ENCODE measurements around the gene EXOC4.

Gene EXOC4

DNA sequence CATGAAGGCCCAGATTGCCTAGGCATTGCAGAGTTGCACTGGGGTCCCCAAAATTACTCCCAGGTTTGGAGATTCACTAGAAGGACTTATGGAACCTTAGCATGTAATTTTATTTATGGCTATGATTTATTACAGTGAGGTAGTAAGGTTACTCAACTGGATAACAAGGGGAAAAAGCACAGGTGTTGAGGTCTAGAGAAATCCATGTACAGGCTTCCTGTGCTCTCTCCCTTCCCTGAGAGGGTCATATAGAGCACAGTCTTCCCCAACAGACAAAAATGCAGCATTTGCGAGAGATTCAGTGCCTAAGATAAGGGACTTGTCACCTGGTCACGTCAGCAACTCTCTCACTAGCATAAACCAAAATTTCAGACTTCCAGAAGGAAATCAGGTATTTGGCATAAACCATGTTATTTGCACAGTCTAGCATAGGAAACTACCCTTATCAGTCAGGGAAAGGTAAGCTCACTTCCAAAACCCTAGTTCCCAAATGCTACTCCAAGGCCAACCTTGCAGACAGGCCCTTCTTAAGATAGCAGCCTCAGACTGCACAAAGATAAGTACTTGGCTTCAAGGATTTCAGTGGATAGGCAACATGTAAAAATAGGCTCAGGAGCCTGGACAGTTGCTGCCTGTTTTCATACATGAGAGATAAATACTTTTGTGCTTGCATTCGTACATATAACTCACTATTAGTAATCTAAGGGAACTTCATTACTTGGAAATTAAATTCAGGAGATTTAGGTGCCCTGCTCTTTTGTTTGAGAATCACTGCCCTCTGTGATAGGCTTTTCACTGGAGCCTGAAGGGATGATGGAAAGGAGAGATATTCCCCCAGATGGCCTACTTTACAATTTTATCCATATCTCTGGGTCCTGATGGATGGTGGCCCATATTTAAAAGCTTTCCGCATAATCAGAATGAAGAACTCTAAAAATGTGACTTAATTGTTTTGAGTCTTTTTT is 495.8 kb downstream of the EXOC4 start:
- no peak overlapping the region for H3K9ac ChIP-seq (ENCODE audit: low read length)
- no peak overlapping the region for H2BK120ac ChIP-seq (ENCODE audit: low read depth, low read length)
- H3K18ac ChIP-seq (ENCODE audit: low read length): no peak overlapping the region
- H3K23ac ChIP-seq (ENCODE audit: low read length): no peak overlapping the region
- H3K56ac ChIP-seq (ENCODE audit: low read length): no peak overlapping the region
- no peak for DNase-seq
- H3K4me3 ChIP-seq (ENCODE audit: low read length): no peak overlapping the region
- no peaks in the 10 kb centered on the region for H3K36me3 ChIP-seq (ENCODE audit: control insufficient read depth, insufficient read depth, low read length)
- H2BK15ac ChIP-seq (replicated peaks; ENCODE audit: low read depth): no peak overlapping the region
- no peak overlapping the region for H3K4ac ChIP-seq (ENCODE audit: low read depth, low read length)
- no peaks in the 10 kb centered on the region for H3K79me1 ChIP-seq (ENCODE audit: low read length)
- WGBS (ENCODE audit: extremely low coverage, insufficient coverage, low lambda C conversion rate): no CpG with 5 or more reads among the region's 4 CpGs
- H3K4me1 ChIP-seq (ENCODE audit: control insufficient read depth, low read depth, low read length): no peaks in the 10 kb centered on the region
- no peak overlapping the region for H3K27ac ChIP-seq (ENCODE audit: low read depth, low read length)
- H2AK5ac ChIP-seq (ENCODE audit: low read length): no peak overlapping the region
- H4K8ac ChIP-seq (ENCODE audit: low read depth, low read length): no peak overlapping the region
- H2BK5ac ChIP-seq (ENCODE audit: low read length): no peak overlapping the region
- no peak overlapping the region for H4K5ac ChIP-seq (ENCODE audit: low read length)
- no peaks in the 10 kb centered on the region for H3K79me2 ChIP-seq (ENCODE audit: control insufficient read depth, insufficient read depth, low read length)
- no peak overlapping the region for H3K4me2 ChIP-seq (ENCODE audit: low read length)
- H3K27me3 ChIP-seq (ENCODE audit: insufficient read depth, low read length, poor library complexity): no peaks in the 10 kb centered on the region

DNA sequence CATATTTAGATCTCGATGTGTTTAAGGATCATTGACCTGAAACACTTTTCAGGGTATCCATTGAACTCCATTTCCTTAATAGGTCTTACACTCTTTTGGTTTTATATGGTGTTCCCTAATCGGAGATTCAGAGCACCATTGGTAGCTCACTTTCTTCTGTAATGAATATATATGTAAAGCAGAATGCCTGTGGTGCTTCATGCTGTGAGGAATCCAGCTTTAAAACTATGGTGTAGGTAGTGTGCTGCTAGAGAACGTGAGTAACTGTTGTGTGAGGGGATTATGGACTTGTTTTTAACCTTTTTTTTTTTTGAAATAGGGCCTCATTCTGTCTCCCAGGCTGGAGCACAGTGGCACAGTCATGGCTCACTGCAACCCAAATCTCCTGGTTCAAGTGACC is 497.4 kb downstream of the EXOC4 start:
- H3K36me3 ChIP-seq (ENCODE audit: control insufficient read depth, insufficient read depth, low read length): no peaks in the 10 kb centered on the region
- no peak overlapping the region for H3K27ac ChIP-seq (ENCODE audit: low read depth, low read length)
- H3K18ac ChIP-seq (ENCODE audit: low read length): no peak overlapping the region
- H3K27me3 ChIP-seq (ENCODE audit: insufficient read depth, low read length, poor library complexity): no peaks in the 10 kb centered on the region
- no peak overlapping the region for H3K4me3 ChIP-seq (ENCODE audit: low read length)
- WGBS (ENCODE audit: extremely low coverage, insufficient coverage, low lambda C conversion rate): no CpG with 5 or more reads among the region's 3 CpGs
- no peak overlapping the region for H3K4me2 ChIP-seq (ENCODE audit: low read length)
- no peak overlapping the region for H4K5ac ChIP-seq (ENCODE audit: low read length)
- no peak overlapping the region for H2BK120ac ChIP-seq (ENCODE audit: low read depth, low read length)
- no peak overlapping the region for H3K23ac ChIP-seq (ENCODE audit: low read length)
- H2BK15ac ChIP-seq (replicated peaks; ENCODE audit: low read depth): no peak overlapping the region
- no peak overlapping the region for H2AK5ac ChIP-seq (ENCODE audit: low read length)
- no peaks in the 10 kb centered on the region for H3K79me1 ChIP-seq (ENCODE audit: low read length)
- no peak overlapping the region for H3K9ac ChIP-seq (ENCODE audit: low read length)
- DNase-seq: no peak
- H3K4me1 ChIP-seq (ENCODE audit: control insufficient read depth, low read depth, low read length): no peaks in the 10 kb centered on the region
- H3K79me2 ChIP-seq (ENCODE audit: control insufficient read depth, insufficient read depth, low read length): no peaks in the 10 kb centered on the region
- no peak overlapping the region for H3K4ac ChIP-seq (ENCODE audit: low read depth, low read length)
- H2BK5ac ChIP-seq (ENCODE audit: low read length): no peak overlapping the region
- no peak overlapping the region for H4K8ac ChIP-seq (ENCODE audit: low read depth, low read length)
- no peak overlapping the region for H3K56ac ChIP-seq (ENCODE audit: low read length)

DNA sequence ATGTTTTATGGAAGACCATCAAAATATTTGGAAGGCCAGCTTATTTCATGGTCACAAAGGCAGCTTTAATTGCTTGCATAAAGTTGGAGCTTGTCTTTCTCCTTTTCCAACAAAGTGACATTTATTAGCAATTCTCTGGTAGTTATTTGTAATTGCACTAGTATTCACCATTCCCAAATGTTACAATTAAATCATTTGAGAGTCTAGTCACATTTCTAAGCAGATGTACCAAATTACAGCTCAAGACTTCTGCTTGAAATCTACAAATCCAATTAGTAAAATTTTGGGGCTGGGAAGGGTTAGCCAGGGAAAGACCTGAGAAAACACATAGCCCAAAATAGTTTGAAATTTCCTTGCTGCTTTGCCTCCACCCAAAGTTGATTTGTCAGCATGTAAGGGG is 498.2 kb downstream of the EXOC4 start:
- Histone ChIP-seq H3K23ac (ENCODE audit: low read length) (no peak overlapping the region), H3K56ac (ENCODE audit: low read length) (no peak overlapping the region), H3K4me3 (ENCODE audit: low read length) (no peak overlapping the region), H4K8ac (ENCODE audit: low read depth, low read length) (no peak overlapping the region), H3K27me3 (ENCODE audit: insufficient read depth, low read length, poor library complexity) (no peaks in the 10 kb centered on the region), H3K36me3 (ENCODE audit: control insufficient read depth, insufficient read depth, low read length) (no peaks in the 10 kb centered on the region), H2BK5ac (ENCODE audit: low read length) (no peak overlapping the region), H2AK5ac (ENCODE audit: low read length) (no peak overlapping the region), H3K18ac (ENCODE audit: low read length) (no peak overlapping the region), H3K79me2 (ENCODE audit: control insufficient read depth, insufficient read depth, low read length) (no peaks in the 10 kb centered on the region), H2BK120ac (ENCODE audit: low read depth, low read length) (no peak overlapping the region), H3K4me1 (ENCODE audit: control insufficient read depth, low read depth, low read length) (no peaks in the 10 kb centered on the region), H3K79me1 (ENCODE audit: low read length) (no peaks in the 10 kb centered on the region), H3K4ac (ENCODE audit: low read depth, low read length) (no peak overlapping the region), H3K9ac (ENCODE audit: low read length) (no peak overlapping the region), H3K27ac (ENCODE audit: low read depth, low read length) (no peak overlapping the region), H2BK15ac (replicated peaks; ENCODE audit: low read depth) (no peak overlapping the region), H4K5ac (ENCODE audit: low read length) (no peak overlapping the region), H3K4me2 (ENCODE audit: low read length) (no peak overlapping the region)
- DNase-seq: no peak

DNA sequence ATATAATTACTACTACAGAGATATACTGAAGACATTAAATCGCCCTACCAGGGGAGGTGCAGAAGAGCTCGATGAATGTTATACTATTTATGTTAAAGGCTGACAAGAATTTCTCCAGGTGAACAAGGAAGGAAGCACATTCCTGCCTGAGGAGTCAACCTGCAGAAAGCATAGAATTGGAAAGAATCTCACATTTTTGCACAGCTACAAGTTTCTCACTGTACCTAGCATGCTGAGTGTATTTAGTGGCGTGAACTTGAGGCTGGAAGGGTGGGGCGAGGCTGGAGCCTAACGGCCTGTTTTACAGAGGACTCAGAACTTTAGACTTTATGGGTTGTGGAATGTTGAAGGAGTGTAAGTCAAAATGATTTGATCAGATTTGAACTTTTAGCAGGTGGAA is 500.6 kb downstream of the EXOC4 start:
- H3K4me3 ChIP-seq (ENCODE audit: low read length): no peak overlapping the region
- H3K27me3 ChIP-seq (ENCODE audit: insufficient read depth, low read length, poor library complexity): no peaks in the 10 kb centered on the region
- H3K23ac ChIP-seq (ENCODE audit: low read length): no peak overlapping the region
- H3K79me2 ChIP-seq (ENCODE audit: control insufficient read depth, insufficient read depth, low read length): no peaks in the 10 kb centered on the region
- no peak overlapping the region for H2BK15ac ChIP-seq (replicated peaks; ENCODE audit: low read depth)
- no peak overlapping the region for H4K5ac ChIP-seq (ENCODE audit: low read length)
- no peak overlapping the region for H2AK5ac ChIP-seq (ENCODE audit: low read length)
- no peak overlapping the region for H2BK5ac ChIP-seq (ENCODE audit: low read length)
- H3K4ac ChIP-seq (ENCODE audit: low read depth, low read length): no peak overlapping the region
- no peak overlapping the region for H2BK120ac ChIP-seq (ENCODE audit: low read depth, low read length)
- no peak overlapping the region for H3K18ac ChIP-seq (ENCODE audit: low read length)
- H3K27ac ChIP-seq (ENCODE audit: low read depth, low read length): no peak overlapping the region
- H3K79me1 ChIP-seq (ENCODE audit: low read length): no peaks in the 10 kb centered on the region
- H3K36me3 ChIP-seq (ENCODE audit: control insufficient read depth, insufficient read depth, low read length): no peaks in the 10 kb centered on the region
- no peak overlapping the region for H4K8ac ChIP-seq (ENCODE audit: low read depth, low read length)
- no CpG with 5 or more reads among the region's 5 CpGs for WGBS (ENCODE audit: extremely low coverage, insufficient coverage, low lambda C conversion rate)
- no peaks in the 10 kb centered on the region for H3K4me1 ChIP-seq (ENCODE audit: control insufficient read depth, low read depth, low read length)
- no peak overlapping the region for H3K4me2 ChIP-seq (ENCODE audit: low read length)
- no peak overlapping the region for H3K56ac ChIP-seq (ENCODE audit: low read length)
- no peak overlapping the region for H3K9ac ChIP-seq (ENCODE audit: low read length)
- peak; percentile 46 for DNase-seq

DNA sequence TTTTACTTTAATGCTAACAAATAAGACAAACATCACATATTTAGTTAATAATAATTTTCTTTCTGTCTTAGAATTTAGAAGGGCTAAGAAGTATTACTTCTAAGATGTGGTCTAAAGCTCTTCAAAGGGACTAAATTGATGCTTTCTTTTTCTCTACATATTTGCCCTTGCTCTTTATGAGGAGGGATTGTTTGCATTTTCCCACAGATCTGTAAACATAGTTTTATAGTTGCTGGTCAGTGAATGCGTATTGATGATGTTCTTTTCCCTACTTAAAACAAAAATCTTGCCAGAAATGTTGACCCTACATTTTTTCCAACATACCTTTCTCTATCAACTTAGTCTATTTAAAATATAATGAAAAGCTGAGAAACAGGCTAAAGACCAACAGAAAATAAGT is 501.8 kb downstream of the EXOC4 start:
- Histone ChIP-seq H3K36me3 (ENCODE audit: control insufficient read depth, insufficient read depth, low read length) (no peaks in the 10 kb centered on the region), H4K5ac (ENCODE audit: low read length) (no peak overlapping the region), H3K23ac (ENCODE audit: low read length) (no peak overlapping the region), H2BK15ac (replicated peaks; ENCODE audit: low read depth) (no peak overlapping the region), H3K4me3 (ENCODE audit: low read length) (no peak overlapping the region), H3K56ac (ENCODE audit: low read length) (no peak overlapping the region), H3K27me3 (ENCODE audit: insufficient read depth, low read length, poor library complexity) (no peaks in the 10 kb centered on the region), H2BK5ac (ENCODE audit: low read length) (no peak overlapping the region), H3K79me1 (ENCODE audit: low read length) (no peaks in the 10 kb centered on the region), H3K79me2 (ENCODE audit: control insufficient read depth, insufficient read depth, low read length) (no peaks in the 10 kb centered on the region), H3K4ac (ENCODE audit: low read depth, low read length) (no peak overlapping the region), H3K4me1 (ENCODE audit: control insufficient read depth, low read depth, low read length) (no peaks in the 10 kb centered on the region), H2BK120ac (ENCODE audit: low read depth, low read length) (no peak overlapping the region), H3K18ac (ENCODE audit: low read length) (no peak overlapping the region), H3K9ac (ENCODE audit: low read length) (no peak overlapping the region), H3K27ac (ENCODE audit: low read depth, low read length) (no peak overlapping the region), H4K8ac (ENCODE audit: low read depth, low read length) (no peak overlapping the region), H2AK5ac (ENCODE audit: low read length) (no peak overlapping the region), H3K4me2 (ENCODE audit: low read length) (no peak overlapping the region)
- WGBS (ENCODE audit: extremely low coverage, insufficient coverage, low lambda C conversion rate): no CpG with 5 or more reads among the region's 1 CpG
- DNase-seq: no peak

DNA sequence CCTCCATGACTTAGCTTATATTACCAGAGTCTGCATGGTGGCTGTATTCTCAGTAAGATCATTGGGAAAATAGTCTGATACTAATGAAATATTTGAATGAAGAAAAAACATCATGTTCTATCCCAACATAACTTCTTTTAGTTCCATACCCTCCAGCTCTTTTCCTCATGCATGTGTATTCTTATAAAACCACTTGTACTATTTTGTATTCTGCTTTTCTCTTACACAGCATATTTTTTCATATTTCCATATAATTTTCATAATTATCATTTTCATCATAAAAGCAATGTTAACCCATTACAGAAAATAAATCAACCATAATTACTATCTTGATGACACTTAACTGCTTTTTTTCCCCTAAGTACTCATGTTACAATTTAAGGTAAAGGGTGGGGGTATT is 503.0 kb downstream of the EXOC4 start:
- H3K79me2 ChIP-seq (ENCODE audit: control insufficient read depth, insufficient read depth, low read length): no peaks in the 10 kb centered on the region
- no peak overlapping the region for H3K9ac ChIP-seq (ENCODE audit: low read length)
- H3K4me1 ChIP-seq (ENCODE audit: control insufficient read depth, low read depth, low read length): no peaks in the 10 kb centered on the region
- H3K36me3 ChIP-seq (ENCODE audit: control insufficient read depth, insufficient read depth, low read length): no peaks in the 10 kb centered on the region
- no peak overlapping the region for H3K4me2 ChIP-seq (ENCODE audit: low read length)
- H2BK15ac ChIP-seq (replicated peaks; ENCODE audit: low read depth): no peak overlapping the region
- DNase-seq: no peak
- no peak overlapping the region for H2BK5ac ChIP-seq (ENCODE audit: low read length)
- H3K56ac ChIP-seq (ENCODE audit: low read length): no peak overlapping the region
- no peak overlapping the region for H3K18ac ChIP-seq (ENCODE audit: low read length)
- H3K4me3 ChIP-seq (ENCODE audit: low read length): no peak overlapping the region
- H3K27me3 ChIP-seq (ENCODE audit: insufficient read depth, low read length, poor library complexity): no peaks in the 10 kb centered on the region
- H4K5ac ChIP-seq (ENCODE audit: low read length): no peak overlapping the region
- H3K27ac ChIP-seq (ENCODE audit: low read depth, low read length): no peak overlapping the region
- no peak overlapping the region for H2BK120ac ChIP-seq (ENCODE audit: low read depth, low read length)
- H3K79me1 ChIP-seq (ENCODE audit: low read length): no peaks in the 10 kb centered on the region
- no peak overlapping the region for H3K4ac ChIP-seq (ENCODE audit: low read depth, low read length)
- H3K23ac ChIP-seq (ENCODE audit: low read length): no peak overlapping the region
- no peak overlapping the region for H2AK5ac ChIP-seq (ENCODE audit: low read length)
- H4K8ac ChIP-seq (ENCODE audit: low read depth, low read length): no peak overlapping the region
